ENCODE measurements around the gene PDE4D.

DNA sequence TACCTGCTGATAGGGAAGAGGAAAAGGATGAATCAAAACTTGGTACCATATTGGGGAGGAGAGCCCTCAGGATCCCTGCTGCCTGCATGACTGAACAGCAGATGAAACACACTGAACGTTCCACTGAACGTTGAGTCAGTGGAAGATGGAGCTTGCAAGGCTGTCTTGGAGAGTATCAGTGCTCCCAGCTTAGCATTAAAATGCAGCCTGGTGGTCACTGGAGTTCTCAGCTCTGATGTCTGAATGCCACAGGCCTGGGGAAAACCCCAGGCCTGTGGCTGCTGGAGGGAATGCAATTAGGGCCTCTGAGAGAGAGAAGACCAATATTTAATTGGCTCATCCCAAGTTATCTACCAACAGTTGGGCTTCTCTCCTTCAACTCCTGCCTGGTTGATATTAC is 54.5 kb downstream of the PDE4D start:
- TF ChIP-seq, protein P1, sequence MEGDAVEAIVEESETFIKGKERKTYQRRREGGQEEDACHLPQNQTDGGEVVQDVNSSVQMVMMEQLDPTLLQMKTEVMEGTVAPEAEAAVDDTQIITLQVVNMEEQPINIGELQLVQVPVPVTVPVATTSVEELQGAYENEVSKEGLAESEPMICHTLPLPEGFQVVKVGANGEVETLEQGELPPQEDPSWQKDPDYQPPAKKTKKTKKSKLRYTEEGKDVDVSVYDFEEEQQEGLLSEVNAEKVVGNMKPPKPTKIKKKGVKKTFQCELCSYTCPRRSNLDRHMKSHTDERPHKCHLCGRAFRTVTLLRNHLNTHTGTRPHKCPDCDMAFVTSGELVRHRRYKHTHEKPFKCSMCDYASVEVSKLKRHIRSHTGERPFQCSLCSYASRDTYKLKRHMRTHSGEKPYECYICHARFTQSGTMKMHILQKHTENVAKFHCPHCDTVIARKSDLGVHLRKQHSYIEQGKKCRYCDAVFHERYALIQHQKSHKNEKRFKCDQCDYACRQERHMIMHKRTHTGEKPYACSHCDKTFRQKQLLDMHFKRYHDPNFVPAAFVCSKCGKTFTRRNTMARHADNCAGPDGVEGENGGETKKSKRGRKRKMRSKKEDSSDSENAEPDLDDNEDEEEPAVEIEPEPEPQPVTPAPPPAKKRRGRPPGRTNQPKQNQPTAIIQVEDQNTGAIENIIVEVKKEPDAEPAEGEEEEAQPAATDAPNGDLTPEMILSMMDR (conservative IDR thresholded peaks at IDR 0.05; ENCODE audit: low read depth, low read length), result no peak
- TF ChIP-seq POLR2A (IDR thresholded peaks at IDR 0.05; ENCODE audit: low read depth, low read length) (no peak), RAD21 (IDR thresholded peaks at IDR 0.05; ENCODE audit: low read length) (no peak), RCOR1 (IDR thresholded peaks at IDR 0.05; ENCODE audit: insufficient replicate concordance, low read length) (no peak), MAZ (IDR thresholded peaks at IDR 0.05; ENCODE audit: borderline replicate concordance, low read depth, low read length) (no peak), SMC3 (IDR thresholded peaks at IDR 0.05; ENCODE audit: low read depth, low read length) (no peak)
- TF ChIP-seq, protein P2, sequence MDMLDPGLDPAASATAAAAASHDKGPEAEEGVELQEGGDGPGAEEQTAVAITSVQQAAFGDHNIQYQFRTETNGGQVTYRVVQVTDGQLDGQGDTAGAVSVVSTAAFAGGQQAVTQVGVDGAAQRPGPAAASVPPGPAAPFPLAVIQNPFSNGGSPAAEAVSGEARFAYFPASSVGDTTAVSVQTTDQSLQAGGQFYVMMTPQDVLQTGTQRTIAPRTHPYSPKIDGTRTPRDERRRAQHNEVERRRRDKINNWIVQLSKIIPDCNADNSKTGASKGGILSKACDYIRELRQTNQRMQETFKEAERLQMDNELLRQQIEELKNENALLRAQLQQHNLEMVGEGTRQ (IDR thresholded peaks at IDR 0.05; ENCODE audit: low read depth, low read length), result no peak
- TF ChIP-seq, protein P3, sequence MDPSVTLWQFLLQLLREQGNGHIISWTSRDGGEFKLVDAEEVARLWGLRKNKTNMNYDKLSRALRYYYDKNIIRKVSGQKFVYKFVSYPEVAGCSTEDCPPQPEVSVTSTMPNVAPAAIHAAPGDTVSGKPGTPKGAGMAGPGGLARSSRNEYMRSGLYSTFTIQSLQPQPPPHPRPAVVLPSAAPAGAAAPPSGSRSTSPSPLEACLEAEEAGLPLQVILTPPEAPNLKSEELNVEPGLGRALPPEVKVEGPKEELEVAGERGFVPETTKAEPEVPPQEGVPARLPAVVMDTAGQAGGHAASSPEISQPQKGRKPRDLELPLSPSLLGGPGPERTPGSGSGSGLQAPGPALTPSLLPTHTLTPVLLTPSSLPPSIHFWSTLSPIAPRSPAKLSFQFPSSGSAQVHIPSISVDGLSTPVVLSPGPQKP (IDR thresholded peaks at IDR 0.05; ENCODE audit: borderline replicate concordance, low read depth, low read length), result no peak

All from IMR-90 (cell line).